Tibial nerve (tissue), 4 donors: ENCODE results near the gene OR5AR1. TPM values are rescaled to one million over a fixed set of nuclear protein-coding genes. Genes with fewer than 3 reads are reported as not detected.

Experiments used
- DNase-seq, 2 donors: peaks; one replicate each; pipeline ENCODE4 v3.0.0-alpha.2; 2019; ENCODE audit warnings: low spot score in 2 of 2
- H3K27ac ChIP-seq, 4 donors: fragments of 200-600 bp; sonication (generic) in 3 of 4; one replicate each; pipeline ENCODE4 v1.5.1; 2017 to 2019; ENCODE audit warnings: mild to moderate bottlenecking in 1 of 4
- H3K27me3 ChIP-seq, 2 donors: fragments of 200-600 bp; sonication (generic) in 1 of 2; one replicate each; pipeline versions ENCODE4 v1.5.1 to v1.6.0; 2017 to 2019
- H3K36me3 ChIP-seq, 3 donors: fragments of 200-600 bp; sonication (generic); one replicate each; pipeline ENCODE4 v1.5.1; 2018 to 2019
- H3K4me1 ChIP-seq, 4 donors: fragments of 200-600 bp; sonication (generic) in 3 of 4; one replicate each; pipeline ENCODE4 v1.5.1; 2017 to 2019
- H3K4me3 ChIP-seq, 4 donors: fragments of 200-600 bp; sonication (generic) in 3 of 4; one replicate each; pipeline ENCODE4 v1.5.1; 2017 to 2019; ENCODE audit warnings: mild to moderate bottlenecking in 1 of 4, moderate library complexity in 1 of 4
- H3K9me3 ChIP-seq, 4 donors: fragments of 200-600 bp; sonication (generic) in 3 of 4; one replicate each; pipeline ENCODE4 v1.5.1; 2017 to 2019
- CTCF ChIP-seq, 5 experiments: fragments of 200-600 bp in 3 of 5; fragments of 450-650 bp in 2 of 5; sonication (generic) in 3 of 5; IDR thresholded peaks; one replicate each; pipeline ENCODE4 v1.5.1; 2016 to 2019; ENCODE audit warnings: antibody characterized with exemption in 5 of 5, mild to moderate bottlenecking in 3 of 5, moderate library complexity in 2 of 5
- EP300 ChIP-seq, 2 donors: sonication (generic); formaldehyde crosslinking; IDR thresholded peaks; one replicate each; pipeline ENCODE4 v1.6.1; 2017; ENCODE audit warnings: antibody characterized with exemption in 2 of 2, mild to moderate bottlenecking in 1 of 2
- POLR2A ChIP-seq, 2 donors: fragments of 450-650 bp; IDR thresholded peaks; one replicate each; pipeline ENCODE4 v1.6.1; 2017; ENCODE audit warnings: antibody characterized with exemption in 2 of 2, mild to moderate bottlenecking in 2 of 2, moderate library complexity in 2 of 2
- WGBS, 2 donors: methylation state at CpG; one replicate each; pipeline ENCODE4 v1.1.5; 2018; 5-methylcytosine and 5-hydroxymethylcytosine counted together
- total RNA-seq, 4 donors: library from RNA; depleted of rRNA; stranded (reverse); fragments of >200 nt; gene quantifications; one replicate each; pipeline ENCODE4 v1.1.0, GENCODE V29; 2016

OR5AR1 gene
- total RNA-seq, 4 donors from 2014 or later, result not detected

- Histone ChIP-seq H3K9me3 (no peaks in the 10 kb centered on the region), H3K4me3 (no peak overlapping the region), H3K27ac (no peak overlapping the region), H3K36me3 (no peaks in the 10 kb centered on the region), H3K4me1 (no peaks in the 10 kb centered on the region), H3K27me3 (no peaks in the 10 kb centered on the region)
- WGBS, 2 donors, result 73 to 76% methylated on average over 2 of the region's 2 CpGs
- DNase-seq, result no peak
- no peak for TF ChIP-seq POLR2A (IDR thresholded peaks at IDR 0.05)
- no peak for TF ChIP-seq EP300 (IDR thresholded peaks at IDR 0.05)
- TF ChIP-seq CTCF (IDR thresholded peaks at IDR 0.05), result no peak
Measured at GRCh38 chr11:56693428-56693827, 29.9 kb downstream of the OR5AR1 start.

- no peak within 1 kb of the TSS for H3K27ac ChIP-seq
- 91 to 94% methylated on average over 1 of the region's 1 CpG for WGBS, 2 donors
- DNase-seq, result no peak
- H3K9me3 ChIP-seq, result no peaks in the 10 kb centered on the region
- no peaks in the 10 kb centered on the region for H3K4me1 ChIP-seq
- TF ChIP-seq POLR2A (IDR thresholded peaks at IDR 0.05) (no peak), CTCF (IDR thresholded peaks at IDR 0.05) (no peak), EP300 (IDR thresholded peaks at IDR 0.05) (no peak)
- no peaks in the 10 kb centered on the region for H3K36me3 ChIP-seq
- no peak within 1 kb of the TSS for H3K4me3 ChIP-seq
- H3K27me3 ChIP-seq, result no peaks in the 10 kb centered on the region
Measured at GRCh38 chr11:56698795-56699194, 35.3 kb downstream of the OR5AR1 start, which contains the start of gene OR9G1. OR9G1 (plus strand) TSS chr11:56699095; CDS start chr11:56700388, 1,293 bp downstream.

- H3K36me3 ChIP-seq, result no peaks in the 10 kb centered on the region
- DNase-seq, result no peak
- no peak overlapping the region for H3K27ac ChIP-seq
- TF ChIP-seq POLR2A (IDR thresholded peaks at IDR 0.05) (no peak), EP300 (IDR thresholded peaks at IDR 0.05) (no peak), CTCF (IDR thresholded peaks at IDR 0.05) (no peak)
- no peaks in the 10 kb centered on the region for H3K4me1 ChIP-seq
- H3K9me3 ChIP-seq, result no peaks in the 10 kb centered on the region
- H3K4me3 ChIP-seq, result no peak overlapping the region
- H3K27me3 ChIP-seq, result no peaks in the 10 kb centered on the region
- WGBS, 2 donors, result 60 to 65% methylated on average over 10 of the region's 10 CpGs
Measured at GRCh38 chr11:56700242-56700913, 36.9 kb downstream of the OR5AR1 start.

GRCh38 chr11:56700914-56701485 is 37.5 kb downstream of the OR5AR1 start:
- H3K27me3 ChIP-seq, result no peaks in the 10 kb centered on the region
- 36 to 44% methylated on average over 8 of the region's 8 CpGs for WGBS, 2 donors
- TF ChIP-seq POLR2A (IDR thresholded peaks at IDR 0.05) (no peak), CTCF (IDR thresholded peaks at IDR 0.05) (no peak), EP300 (IDR thresholded peaks at IDR 0.05) (no peak)

GRCh38 chr11:56705784-56706396 is 42.4 kb downstream of the OR5AR1 start:
- 47 to 63% methylated on average over 1 of the region's 1 CpG for WGBS, 2 donors
- Histone ChIP-seq H3K27ac (no peak overlapping the region), H3K4me3 (no peak overlapping the region), H3K4me1 (no peaks in the 10 kb centered on the region), H3K36me3 (no peaks in the 10 kb centered on the region), H3K9me3 (peaks cover 0 to 18% (median 1%) of the 10 kb centered on the region in 4 donors), H3K27me3 (no peaks in the 10 kb centered on the region)
- TF ChIP-seq CTCF (IDR thresholded peaks at IDR 0.05) (no peak), POLR2A (IDR thresholded peaks at IDR 0.05) (no peak), EP300 (IDR thresholded peaks at IDR 0.05) (no peak)
- no peak for DNase-seq

More at GRCh38 chr11:56700914-56701485, 37.5 kb downstream of the OR5AR1 start:
- Histone ChIP-seq H3K9me3 (no peaks in the 10 kb centered on the region), H3K4me3 (no peak overlapping the region), H3K4me1 (no peaks in the 10 kb centered on the region), H3K36me3 (no peaks in the 10 kb centered on the region), H3K27ac (no peak overlapping the region)
- DNase-seq, result no peak
